Effector memory CD8-positive, alpha-beta T cell (primary cell): ENCODE measurements around the gene GRAMD1C.
A peak's percentile ranks its signal among the peaks of the same experiment; 100 is the strongest.

Experiments used
- ATAC-seq: fragments of 150-1000 bp; cut with Tn5 transposase; replicated peaks from 2 replicates; pipeline ENCODE4 v1.10.0; 2021; ENCODE audit warnings: mild to moderate bottlenecking, moderate library complexity
- DNase-seq, 3 experiments: peaks; one replicate each; pipeline ENCODE4 v3.0.0; 2021
- H3K27ac Mint-ChIP-seq, 2 donors: one replicate each; pipeline ENCODE4 v1.8.0; 2022; ENCODE audit warnings: mild to moderate bottlenecking in 2 of 2, mixed read lengths in 2 of 2, moderate library complexity in 2 of 2
- H3K27me3 Mint-ChIP-seq, 2 donors: one replicate each; pipeline ENCODE4 v1.8.0; 2022; ENCODE audit warnings: mixed read lengths in 2 of 2
- H3K36me3 Mint-ChIP-seq: one replicate; pipeline ENCODE4 v1.8.0; 2022; ENCODE audit warnings: mild to moderate bottlenecking, moderate library complexity, mixed read lengths; ENCODE audit not compliant: insufficient read depth
- H3K4me1 Mint-ChIP-seq, 2 donors: one replicate each; pipeline ENCODE4 v1.8.0; 2022; ENCODE audit warnings: low read depth in 2 of 2, mixed read lengths in 2 of 2
- H3K4me3 Mint-ChIP-seq, 2 donors: one replicate each; pipeline ENCODE4 v1.8.0; 2022; ENCODE audit warnings: mild to moderate bottlenecking in 2 of 2, mixed read lengths in 2 of 2, moderate library complexity in 2 of 2
- H3K9me3 Mint-ChIP-seq, 2 donors: one replicate each; pipeline ENCODE4 v1.8.0; 2022; ENCODE audit warnings: mixed read lengths in 2 of 2

The GRAMD1C gene

DNA sequence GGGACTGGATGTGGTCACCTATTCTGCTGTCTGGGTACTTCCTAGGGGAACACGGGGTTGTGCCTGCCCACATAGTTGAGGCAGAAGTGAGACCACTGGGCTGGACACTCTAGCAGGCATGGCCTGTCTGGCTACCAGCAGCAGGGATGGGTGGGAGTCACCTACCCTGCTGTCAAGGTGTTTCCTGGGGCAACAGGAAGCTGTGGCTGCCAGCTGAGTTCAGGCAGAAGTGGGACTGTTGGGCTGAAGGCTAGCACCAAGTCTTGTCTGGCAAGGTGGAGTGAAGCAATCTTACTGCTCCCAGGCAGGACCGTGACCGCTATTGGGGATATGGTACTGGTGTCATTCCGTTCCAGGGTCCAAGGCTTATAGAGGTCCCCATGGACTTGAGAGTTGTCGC, 89.0 kb downstream of the GRAMD1C start:
- Mint-ChIP-seq H3K27ac (no peak overlapping the region), H3K27me3 (peaks cover 50 to 78% of the 10 kb centered on the region in 2 donors), H3K4me3 (no peak overlapping the region), H3K36me3 (no peaks in the 10 kb centered on the region), H3K9me3 (peaks cover 11% of the 10 kb centered on the region in 2 donors), H3K4me1 (peaks cover 0 to 3% of the 10 kb centered on the region in 2 donors)
- no peak for DNase-seq
- no peak for ATAC-seq

DNA sequence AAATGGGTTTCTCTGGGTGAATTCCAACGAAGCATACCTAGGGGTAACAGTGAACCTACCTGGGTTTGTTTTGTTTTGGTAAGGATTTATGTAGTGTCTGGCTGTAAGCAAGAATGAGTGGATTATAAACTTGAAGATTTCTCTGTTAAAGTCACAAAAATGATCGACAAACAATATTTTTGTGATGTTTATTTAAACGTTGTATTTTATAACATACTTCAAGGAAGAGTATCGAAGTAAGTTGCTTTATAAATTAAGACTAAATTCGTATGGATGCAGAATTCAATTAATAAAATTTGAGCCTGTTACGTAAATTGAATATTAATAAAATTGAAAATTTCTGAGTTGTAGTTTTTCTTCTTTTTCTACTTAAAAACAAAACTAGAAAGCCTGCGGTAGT, 108.2 kb downstream of the GRAMD1C start:
- Mint-ChIP-seq H3K4me3 (peak overlapping the region; percentile 77 to 81), H3K27me3 (peaks cover 16 to 33% of the 10 kb centered on the region in 2 donors), H3K36me3 (no peaks in the 10 kb centered on the region), H3K9me3 (no peaks in the 10 kb centered on the region), H3K27ac (peak overlapping the region; percentile 17 to 75), H3K4me1 (peaks cover 4 to 6% of the 10 kb centered on the region in 2 donors)
- ATAC-seq: no peak
- DNase-seq: no peak

GRCh38 chr3:113947372-113948014, 108.9 kb downstream of the GRAMD1C start, which contains the start of gene ZDHHC23:
Gene ZDHHC23 (plus strand): TSS chr3:113948013. CDS start chr3:113948803, 790 bp downstream.
- Mint-ChIP-seq H3K4me1 (peaks cover 4 to 6% of the 10 kb centered on the region in 2 donors), H3K4me3 (peak within 1 kb of the TSS; percentile 77 to 81), H3K36me3 (no peaks in the 10 kb centered on the region), H3K27ac (peak within 1 kb of the TSS; percentile 17 to 75), H3K27me3 (peaks cover 11 to 27% of the 10 kb centered on the region in 2 donors), H3K9me3 (no peaks in the 10 kb centered on the region)
- DNase-seq: peak; percentile 64 to 71 (median 68)
- peak; percentile 90 for ATAC-seq

DNA sequence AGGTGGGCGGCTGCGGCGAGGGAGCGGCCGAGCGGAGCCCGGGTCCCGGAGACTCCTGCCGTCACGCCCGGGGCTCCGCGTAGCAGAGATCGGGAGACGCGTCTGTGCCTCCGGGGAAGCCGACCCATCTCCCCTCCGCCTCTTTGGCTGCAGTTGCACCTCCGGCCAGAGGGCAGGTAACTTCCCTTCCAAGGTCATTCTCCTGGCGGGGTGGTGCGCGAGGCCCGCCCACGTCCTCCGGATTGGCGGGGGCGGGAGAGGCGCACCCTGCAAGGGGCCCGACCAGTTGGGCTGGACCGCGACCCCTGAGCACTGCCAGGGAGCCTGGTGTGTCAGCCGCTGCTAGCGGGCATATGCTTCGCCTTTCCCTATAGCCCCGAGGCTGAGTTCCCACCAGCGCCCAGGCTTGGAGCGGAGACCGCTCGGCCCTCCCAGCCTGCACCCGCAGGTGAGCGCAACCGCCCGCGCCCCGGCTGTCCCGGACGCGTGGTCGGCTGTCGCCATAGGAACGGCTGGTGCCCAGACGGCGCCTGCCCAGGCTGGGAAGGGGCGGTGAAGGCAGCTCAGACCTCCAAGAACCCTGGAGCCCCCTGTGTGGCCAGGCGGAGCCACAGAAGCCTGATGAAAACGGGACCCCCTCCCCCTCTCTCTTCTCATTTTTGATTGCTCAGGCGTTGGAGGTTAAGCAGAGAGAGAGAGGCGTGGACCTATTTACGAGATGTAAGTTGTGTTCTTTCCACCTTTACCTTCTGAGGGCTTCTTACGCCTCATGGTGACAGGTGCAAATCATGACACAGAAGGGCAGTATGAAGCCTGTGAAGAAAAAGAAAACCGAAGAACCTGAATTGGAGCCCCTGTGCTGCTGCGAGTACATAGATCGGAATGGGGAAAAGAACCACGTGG, 109.7 kb downstream of the GRAMD1C start:
- peaks cover 11 to 19% of the 10 kb centered on the region in 2 donors for H3K27me3 Mint-ChIP-seq
- DNase-seq: peak; percentile 14 to 24 (median 20)
- peaks cover 4 to 6% of the 10 kb centered on the region in 2 donors for H3K4me1 Mint-ChIP-seq
- no peaks in the 10 kb centered on the region for H3K36me3 Mint-ChIP-seq
- H3K9me3 Mint-ChIP-seq: no peaks in the 10 kb centered on the region
- peak; percentile 36 for ATAC-seq
- H3K4me3 Mint-ChIP-seq: peak overlapping the region; percentile 77 to 81
- H3K27ac Mint-ChIP-seq: peak overlapping the region in 1 of 2 donors; percentile 27

DNA sequence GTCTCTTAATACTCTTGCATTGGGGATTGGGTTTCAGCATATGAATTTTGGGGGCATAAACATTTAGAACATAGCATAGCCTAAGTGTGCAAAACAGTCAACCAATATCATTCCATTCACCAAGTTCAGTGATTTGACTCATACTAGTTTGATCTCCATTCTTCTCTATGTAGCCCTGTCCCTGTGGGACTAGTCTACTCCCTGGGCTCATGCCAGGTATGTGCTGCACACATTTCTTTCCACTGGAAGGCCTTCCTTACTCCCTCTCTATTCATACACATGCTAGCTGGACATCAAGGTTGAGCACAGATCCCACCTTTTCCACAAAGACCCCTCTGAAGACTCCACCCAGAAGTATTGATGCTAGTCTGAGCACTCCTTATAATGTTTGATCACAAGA, 114.3 kb downstream of the GRAMD1C start:
- DNase-seq: no peak
- no peaks in the 10 kb centered on the region for H3K36me3 Mint-ChIP-seq
- no peaks in the 10 kb centered on the region for H3K9me3 Mint-ChIP-seq
- ATAC-seq: no peak
- H3K27ac Mint-ChIP-seq: no peak overlapping the region
- H3K4me1 Mint-ChIP-seq: peaks cover 8 to 10% of the 10 kb centered on the region in 2 donors
- H3K4me3 Mint-ChIP-seq: no peak overlapping the region
- no peaks in the 10 kb centered on the region for H3K27me3 Mint-ChIP-seq

- no peak for ATAC-seq
- no peak for DNase-seq
- Mint-ChIP-seq H3K4me3 (no peak overlapping the region), H3K36me3 (no peaks in the 10 kb centered on the region), H3K4me1 (peaks cover 5 to 7% of the 10 kb centered on the region in 2 donors), H3K27ac (no peak overlapping the region), H3K27me3 (no peaks in the 10 kb centered on the region), H3K9me3 (no peaks in the 10 kb centered on the region)
Observed at GRCh38 chr3:113953677-113954076, 115.1 kb downstream of the GRAMD1C start.

GRCh38 chr3:113954091-113954685, 115.6 kb downstream of the GRAMD1C start:
- Mint-ChIP-seq H3K9me3 (no peaks in the 10 kb centered on the region), H3K4me3 (no peak overlapping the region), H3K27ac (no peak overlapping the region), H3K36me3 (no peaks in the 10 kb centered on the region), H3K27me3 (no peaks in the 10 kb centered on the region), H3K4me1 (peaks cover 4% of the 10 kb centered on the region in 2 donors)
- DNase-seq: no peak
- ATAC-seq: no peak

DNA sequence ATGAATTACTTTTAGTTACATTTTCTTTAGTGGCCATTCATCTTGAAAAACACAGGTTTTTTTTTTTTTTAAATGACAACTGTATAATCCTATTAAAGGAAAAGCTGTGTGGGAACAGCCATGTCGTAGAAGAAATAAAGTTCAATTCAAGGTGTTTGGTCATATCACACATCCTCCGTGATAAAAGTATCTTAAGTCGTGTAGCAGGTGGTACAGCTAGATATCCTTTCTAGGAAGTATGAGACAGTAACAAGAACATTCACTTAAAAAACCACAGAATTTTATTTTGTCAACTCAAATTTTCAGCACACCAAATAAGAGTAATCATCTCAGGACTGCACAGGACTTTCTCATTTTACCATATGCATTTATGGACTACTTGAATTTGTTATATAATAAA, 125.3 kb downstream of the GRAMD1C start:
- Mint-ChIP-seq H3K27ac (peak overlapping the region in 1 of 2 donors; percentile 62), H3K27me3 (no peaks in the 10 kb centered on the region), H3K36me3 (no peaks in the 10 kb centered on the region), H3K4me3 (no peak overlapping the region), H3K4me1 (no peaks in the 10 kb centered on the region), H3K9me3 (peaks cover 0 to under 1% of the 10 kb centered on the region in 2 donors)
- no peak for DNase-seq
- ATAC-seq: no peak

GRCh38 chr3:113966172-113966571, 127.6 kb downstream of the GRAMD1C start:
- Mint-ChIP-seq H3K36me3 (no peaks in the 10 kb centered on the region), H3K4me3 (no peak overlapping the region), H3K9me3 (peaks cover 0 to 7% of the 10 kb centered on the region in 2 donors), H3K4me1 (no peaks in the 10 kb centered on the region), H3K27me3 (no peaks in the 10 kb centered on the region), H3K27ac (no peak overlapping the region)
- DNase-seq (no peak), ATAC-seq (no peak)

GRCh38 chr3:113968986-113969385, 130.4 kb downstream of the GRAMD1C start:
- ATAC-seq (no peak), DNase-seq (no peak)
- H3K36me3 Mint-ChIP-seq: no peaks in the 10 kb centered on the region
- no peaks in the 10 kb centered on the region for H3K4me1 Mint-ChIP-seq
- no peak overlapping the region for H3K27ac Mint-ChIP-seq
- no peak overlapping the region for H3K4me3 Mint-ChIP-seq
- no peaks in the 10 kb centered on the region for H3K27me3 Mint-ChIP-seq
- peaks cover 2 to 26% of the 10 kb centered on the region in 2 donors for H3K9me3 Mint-ChIP-seq

GRCh38 chr3:113977822-113978221, 139.2 kb downstream of the GRAMD1C start:
- peaks cover 6 to 22% of the 10 kb centered on the region in 2 donors for H3K9me3 Mint-ChIP-seq
- no peak overlapping the region for H3K27ac Mint-ChIP-seq
- H3K36me3 Mint-ChIP-seq: no peaks in the 10 kb centered on the region
- no peak overlapping the region for H3K4me3 Mint-ChIP-seq
- no peaks in the 10 kb centered on the region for H3K4me1 Mint-ChIP-seq
- ATAC-seq: no peak
- no peak for DNase-seq
- H3K27me3 Mint-ChIP-seq: no peaks in the 10 kb centered on the region

- Mint-ChIP-seq H3K27ac (no peak overlapping the region), H3K9me3 (peaks cover 0 to 2% of the 10 kb centered on the region in 2 donors), H3K4me1 (no peaks in the 10 kb centered on the region), H3K36me3 (peaks cover 2% of the 10 kb centered on the region), H3K27me3 (no peaks in the 10 kb centered on the region), H3K4me3 (no peak overlapping the region)
- no peak for ATAC-seq
- DNase-seq: no peak
Observed at GRCh38 chr3:113979916-113980315, 141.3 kb downstream of the GRAMD1C start.

DNA sequence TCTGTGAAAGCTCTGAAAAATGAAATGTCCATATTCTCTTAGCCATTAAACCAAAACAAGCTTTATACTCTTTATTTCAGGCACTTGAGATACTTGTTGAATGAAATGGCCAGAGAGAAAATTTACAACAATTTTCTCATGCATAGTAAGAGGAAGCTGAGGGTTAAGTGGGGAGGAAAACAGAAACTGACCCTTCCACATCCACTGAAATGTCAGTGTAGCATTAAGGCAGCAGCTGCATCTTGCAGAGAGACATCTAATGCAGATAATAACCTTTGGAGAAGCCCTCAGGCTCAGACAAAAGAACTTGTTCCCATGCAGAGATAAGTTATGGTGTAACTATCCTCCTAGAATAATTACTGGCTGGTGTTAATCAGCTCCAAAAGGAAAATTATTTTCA, 143.2 kb downstream of the GRAMD1C start:
- H3K9me3 Mint-ChIP-seq: no peaks in the 10 kb centered on the region

More for the DNA sequence above, 143.2 kb downstream of the GRAMD1C start:
- peaks cover 2% of the 10 kb centered on the region for H3K36me3 Mint-ChIP-seq
- H3K27ac Mint-ChIP-seq: no peak overlapping the region
- H3K4me1 Mint-ChIP-seq: no peaks in the 10 kb centered on the region
- H3K27me3 Mint-ChIP-seq: no peaks in the 10 kb centered on the region
- DNase-seq (no peak), ATAC-seq (no peak)
- H3K4me3 Mint-ChIP-seq: no peak overlapping the region
